GM19193 (cell line): Measurements from ENCODE around the gene OGFOD3.

Source experiments
- POLR2A ChIP-seq: IDR thresholded peaks from 4 replicates; pipeline ENCODE4 v1.6.1; 2011; ENCODE audit not compliant: insufficient read depth, insufficient read length; ENCODE audit errors: extremely low read depth

The OGFOD3 gene

GRCh38 chr17:82349287-82349701, 69.1 kb downstream of the OGFOD3 start:
- no peak for TF ChIP-seq POLR2A

- TF ChIP-seq POLR2A, result no peak
Measured at GRCh38 chr17:82348866-82349265, 69.5 kb downstream of the OGFOD3 start.

GRCh38 chr17:82348434-82348833, 70.0 kb downstream of the OGFOD3 start:
- TF ChIP-seq POLR2A, result no peak

- TF ChIP-seq POLR2A, result no peak
Measured at GRCh38 chr17:82346342-82347300, 71.8 kb downstream of the OGFOD3 start.

GRCh38 chr17:82345151-82345976, 73.0 kb downstream of the OGFOD3 start:
- TF ChIP-seq POLR2A, result no peak

GRCh38 chr17:82344175-82344907, 74.0 kb downstream of the OGFOD3 start:
- no peak for TF ChIP-seq POLR2A

- no peak for TF ChIP-seq POLR2A
Measured at GRCh38 chr17:82343560-82343959, 74.8 kb downstream of the OGFOD3 start.

- TF ChIP-seq POLR2A, result no peak
Measured at GRCh38 chr17:82342361-82343079, 75.9 kb downstream of the OGFOD3 start.

- no peak for TF ChIP-seq POLR2A
Measured at GRCh38 chr17:82339634-82340580, 78.5 kb downstream of the OGFOD3 start.
